ENCODE data around the gene NRIP1. TPM values are rescaled to one million over a fixed set of nuclear protein-coding genes. Genes with fewer than 3 reads are reported as not detected.

Gene NRIP1
- total and polyA plus RNA-seq, 9 of the 15 experiments (the other 6 are each of a cell fraction or from before 2014, with no cell fraction given): 4.3 to 42.8 (median 19.6) TPM

GRCh38 chr21:15076730-15077129, 11.9 kb upstream of the NRIP1 start:
- ATAC-seq: no peak
- Histone ChIP-seq H3K27me3 (ENCODE audit: control insufficient read depth in 2 of 2, insufficient read depth in 2 of 2, low read length in 2 of 2) (no peaks in the 10 kb centered on the region), H3K4me2 (ENCODE audit: insufficient read depth, low read length) (no peak overlapping the region), H4K20me1 (replicated peaks; ENCODE audit: control insufficient read depth, insufficient read depth, low read length) (no peaks in the 10 kb centered on the region), H3K9me3 (replicated peaks; ENCODE audit: control insufficient read depth, insufficient read depth, low read depth, low read length) (no peaks in the 10 kb centered on the region), H3K9me1 (ENCODE audit: control insufficient read depth, insufficient read depth, low read length) (no peaks in the 10 kb centered on the region), H3K36me3 (ENCODE audit: control insufficient read depth, insufficient read depth, low read length) (no peaks in the 10 kb centered on the region), H3K27ac (ENCODE audit: extremely low read depth, low read depth, low read length) (no peak overlapping the region), H2AFZ (ENCODE audit: low read depth, low read length) (no peak overlapping the region), H3K79me2 (ENCODE audit: control insufficient read depth, insufficient read depth, low read length) (no peaks in the 10 kb centered on the region), H3K4me1 (replicated peaks in 1 of 2; ENCODE audit: control insufficient read depth in 2 of 2, insufficient read depth in 2 of 2, low read length in 2 of 2) (no peaks in the 10 kb centered on the region; a peak in 2 of 5 replicates), H3K4me3 (no peak overlapping the region), H3K9ac (ENCODE audit: insufficient read depth in 1 of 2, low read depth in 2 of 2, low read length in 2 of 2) (no peak overlapping the region)
- no peak for FAIRE-seq
- intact Hi-C loops (cut with micrococcal nuclease) (no loop called here), in situ Hi-C loops (cut with MboI) (no loop called here)
- no peak for DNase-seq (ENCODE audit: extremely low read depth in 1 of 4, low spot score in 3 of 4)
- ChIA-PET POLR2A (interaction anchor here (0.8 kb wide), 1 partner anchor 11 kb away, joined by 3 read pairs; no protein-coding TSS in a partner anchor), CTCF (ENCODE audit: low intra/inter-chr PET ratio) (no interaction called here)
- TF ChIP-seq TAF1 (IDR thresholded peaks at IDR 0.05; ENCODE audit: control insufficient read depth, extremely low read depth, insufficient read depth, low read length, severe bottlenecking) (no peak), ERF (CRISPR knock-in tag; IDR thresholded peaks at IDR 0.05) (no peak), FOXJ3 (CRISPR knock-in tag; IDR thresholded peaks at IDR 0.05) (no peak), ZNF212 (CRISPR knock-in tag; IDR thresholded peaks at IDR 0.05) (no peak), SAFB (IDR thresholded peaks at IDR 0.05; ENCODE audit: borderline replicate concordance, low read depth, low read length) (no peak), ZNF778 (CRISPR knock-in tag; IDR thresholded peaks at IDR 0.05) (no peak), EP300 (IDR thresholded peaks at IDR 0.05; ENCODE audit: low read length) (no peak), KLF10 (CRISPR knock-in tag; IDR thresholded peaks at IDR 0.05) (no peak), FIP1L1 (IDR thresholded peaks at IDR 0.05; ENCODE audit: low read depth, low read length, poor library complexity, severe bottlenecking) (no peak)
- TF ChIP-seq, protein P1, sequence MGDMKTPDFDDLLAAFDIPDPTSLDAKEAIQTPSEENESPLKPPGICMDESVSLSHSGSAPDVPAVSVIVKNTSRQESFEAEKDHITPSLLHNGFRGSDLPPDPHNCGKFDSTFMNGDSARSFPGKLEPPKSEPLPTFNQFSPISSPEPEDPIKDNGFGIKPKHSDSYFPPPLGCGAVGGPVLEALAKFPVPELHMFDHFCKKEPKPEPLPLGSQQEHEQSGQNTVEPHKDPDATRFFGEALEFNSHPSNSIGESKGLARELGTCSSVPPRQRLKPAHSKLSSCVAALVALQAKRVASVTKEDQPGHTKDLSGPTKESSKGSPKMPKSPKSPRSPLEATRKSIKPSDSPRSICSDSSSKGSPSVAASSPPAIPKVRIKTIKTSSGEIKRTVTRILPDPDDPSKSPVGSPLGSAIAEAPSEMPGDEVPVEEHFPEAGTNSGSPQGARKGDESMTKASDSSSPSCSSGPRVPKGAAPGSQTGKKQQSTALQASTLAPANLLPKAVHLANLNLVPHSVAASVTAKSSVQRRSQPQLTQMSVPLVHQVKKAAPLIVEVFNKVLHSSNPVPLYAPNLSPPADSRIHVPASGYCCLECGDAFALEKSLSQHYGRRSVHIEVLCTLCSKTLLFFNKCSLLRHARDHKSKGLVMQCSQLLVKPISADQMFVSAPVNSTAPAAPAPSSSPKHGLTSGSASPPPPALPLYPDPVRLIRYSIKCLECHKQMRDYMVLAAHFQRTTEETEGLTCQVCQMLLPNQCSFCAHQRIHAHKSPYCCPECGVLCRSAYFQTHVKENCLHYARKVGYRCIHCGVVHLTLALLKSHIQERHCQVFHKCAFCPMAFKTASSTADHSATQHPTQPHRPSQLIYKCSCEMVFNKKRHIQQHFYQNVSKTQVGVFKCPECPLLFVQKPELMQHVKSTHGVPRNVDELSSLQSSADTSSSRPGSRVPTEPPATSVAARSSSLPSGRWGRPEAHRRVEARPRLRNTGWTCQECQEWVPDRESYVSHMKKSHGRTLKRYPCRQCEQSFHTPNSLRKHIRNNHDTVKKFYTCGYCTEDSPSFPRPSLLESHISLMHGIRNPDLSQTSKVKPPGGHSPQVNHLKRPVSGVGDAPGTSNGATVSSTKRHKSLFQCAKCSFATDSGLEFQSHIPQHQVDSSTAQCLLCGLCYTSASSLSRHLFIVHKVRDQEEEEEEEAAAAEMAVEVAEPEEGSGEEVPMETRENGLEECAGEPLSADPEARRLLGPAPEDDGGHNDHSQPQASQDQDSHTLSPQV (IDR thresholded peaks at IDR 0.05): no peak
- WGBS (ENCODE audit: insufficient coverage, low coverage, missing lambda C conversion rate): 28% methylated on average over 2 of the region's 2 CpGs
- BruUV-seq (replicated peaks): no TSS peak

All from K562 (cell line).